MM.1S (cell line): ENCODE results near the gene KLK1.

Source experiments
- CTCF ChIP-seq: fragments of 300-600 bp; sonication (generic); IDR thresholded peaks from 2 replicates; pipeline ENCODE4 v1.5.1; 2016; ENCODE audit warnings: antibody characterized with exemption, low read length, mixed read lengths
- EZH2 ChIP-seq: fragments of 300-600 bp; sonication (generic); optimal IDR thresholded peaks from 2 replicates; pipeline ENCODE3; 2017; ENCODE audit warnings: low read depth, mild to moderate bottlenecking, antibody characterized with exemption, low read length, mixed read lengths

- TF ChIP-seq EZH2: no peak
- TF ChIP-seq CTCF: no peak
These were observed 45.9 kb upstream of the KLK1 start for GRCh38 chr19:50869479-50869878.
